Measurements from ENCODE around the gene RERGL. TPM values are rescaled to one million over a fixed set of nuclear protein-coding genes. Genes with fewer than 3 reads are reported as not detected.
"Not testable (repeated sequence)": the region's sequence is repeated elsewhere in the genome, so short reads cannot be mapped to it uniquely, and the experiment has no call there.

RERGL gene
- total and polyA plus RNA-seq, 2 experiments from 2014 or later: 0.74 TPM; not detected in 1

DNA sequence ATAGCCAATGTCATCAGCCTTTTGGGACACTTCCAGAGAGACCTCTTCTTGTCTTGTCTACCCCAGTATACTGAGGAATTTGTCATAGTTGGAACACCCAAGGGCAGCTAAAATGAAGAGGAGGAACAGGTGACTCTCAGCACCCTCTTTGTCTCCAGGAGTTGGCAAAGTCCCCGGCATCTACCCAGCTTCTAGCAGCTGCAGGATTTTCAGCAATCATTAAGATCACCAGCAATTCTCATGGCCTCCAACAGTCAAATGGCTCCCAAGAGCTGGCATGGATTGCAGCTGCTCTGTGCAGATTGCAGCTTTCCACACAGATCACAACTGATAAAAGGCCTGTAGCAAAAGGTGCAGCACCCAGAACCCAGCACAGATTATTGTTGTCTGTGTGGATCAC is 32.9 kb downstream of the RERGL start:
- in situ Hi-C loops (cut with MboI): no loop called here
- Histone ChIP-seq H3K4me2 (ENCODE audit: unreplicated experiment) (no peak overlapping the region), H4K20me1 (ENCODE audit: insufficient read depth) (no peaks in the 10 kb centered on the region), H3K4me3 (no peak overlapping the region), H3K9me3 (ENCODE audit: low read depth) (no peaks in the 10 kb centered on the region), H3K79me2 (ENCODE audit: insufficient read depth) (no peaks in the 10 kb centered on the region), H3K9ac (no peak overlapping the region), H3F3A (ENCODE audit: insufficient read depth) (no peaks in the 10 kb centered on the region), H3K4me1 (ENCODE audit: insufficient read depth) (no peaks in the 10 kb centered on the region), H3K9me2 (ENCODE audit: insufficient read depth) (no peaks in the 10 kb centered on the region), H3K27ac (no peak overlapping the region), H2AFZ (no peak overlapping the region), H3K27me3 (replicated peaks; ENCODE audit: insufficient read depth) (no peaks in the 10 kb centered on the region), H3K36me3 (ENCODE audit: low read depth) (no peaks in the 10 kb centered on the region)
- 0 to 15% methylated on average over 1 of the region's 1 CpG for WGBS, 2 experiments (ENCODE audit: low coverage in 1 of 2, low lambda C conversion rate in 2 of 2, missing lambda C conversion rate in 2 of 2)
- no peak for DNase-seq
- TF ChIP-seq EZH2 (IDR thresholded peaks at IDR 0.05; ENCODE audit: insufficient read depth, poor library complexity, severe bottlenecking): no peak
- TF ChIP-seq EZH2phosphoT487 (IDR thresholded peaks at IDR 0.05; ENCODE audit: insufficient read depth, low read depth): no peak

DNA sequence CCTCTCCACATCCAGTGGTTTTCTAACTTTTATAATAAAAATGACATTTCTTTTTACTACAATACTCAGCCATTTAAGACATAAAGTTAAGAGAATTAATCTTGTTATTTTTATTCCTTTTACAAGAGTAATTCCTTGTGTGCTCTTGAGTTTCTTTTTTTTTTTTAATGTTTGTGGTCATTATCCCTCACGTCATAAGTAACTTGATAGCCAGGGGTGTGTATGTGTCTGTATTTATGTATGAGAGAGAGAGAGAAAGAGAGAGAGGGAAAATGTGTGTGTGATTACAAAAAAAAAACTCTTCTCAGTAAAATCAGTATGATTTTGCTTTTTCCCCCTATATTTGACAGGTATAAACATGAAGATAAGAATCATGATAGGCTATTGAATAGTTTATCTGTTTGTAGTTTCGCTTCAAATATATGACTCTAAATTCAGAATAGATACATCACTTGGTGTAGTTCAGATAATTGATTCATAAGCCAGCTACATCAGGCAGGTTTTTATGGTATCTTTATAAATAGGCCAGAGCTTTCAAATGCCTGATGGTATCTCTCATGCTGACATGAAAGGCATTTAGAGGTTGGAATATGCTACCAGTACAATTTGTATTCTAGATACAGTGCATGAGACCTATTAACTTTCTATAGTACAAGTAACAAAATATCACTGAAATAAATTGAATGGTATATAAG is 34.9 kb downstream of the RERGL start:
- H3F3A ChIP-seq (ENCODE audit: insufficient read depth): no peaks in the 10 kb centered on the region
- no peak overlapping the region for H3K4me3 ChIP-seq
- no peaks in the 10 kb centered on the region for H3K36me3 ChIP-seq (ENCODE audit: low read depth)
- TF ChIP-seq EZH2phosphoT487 (IDR thresholded peaks at IDR 0.05; ENCODE audit: insufficient read depth, low read depth): no peak
- TF ChIP-seq EZH2 (IDR thresholded peaks at IDR 0.05; ENCODE audit: insufficient read depth, poor library complexity, severe bottlenecking): no peak
- no peaks in the 10 kb centered on the region for H3K9me3 ChIP-seq (ENCODE audit: low read depth)
- no peaks in the 10 kb centered on the region for H3K4me1 ChIP-seq (ENCODE audit: insufficient read depth)
- no peak overlapping the region for H3K9ac ChIP-seq
- H3K4me2 ChIP-seq (ENCODE audit: unreplicated experiment): no peak overlapping the region
- no peak for DNase-seq
- no peaks in the 10 kb centered on the region for H3K9me2 ChIP-seq (ENCODE audit: insufficient read depth)
- H3K27me3 ChIP-seq (replicated peaks; ENCODE audit: insufficient read depth): no peaks in the 10 kb centered on the region
- in situ Hi-C loops (cut with MboI): no loop called here
- 8 to 15% methylated on average over 2 of the region's 2 CpGs for WGBS, 2 experiments (ENCODE audit: low coverage in 1 of 2, low lambda C conversion rate in 2 of 2, missing lambda C conversion rate in 2 of 2)
- H2AFZ ChIP-seq: no peak overlapping the region
- no peaks in the 10 kb centered on the region for H4K20me1 ChIP-seq (ENCODE audit: insufficient read depth)
- no peak overlapping the region for H3K27ac ChIP-seq
- no peaks in the 10 kb centered on the region for H3K79me2 ChIP-seq (ENCODE audit: insufficient read depth)

DNA sequence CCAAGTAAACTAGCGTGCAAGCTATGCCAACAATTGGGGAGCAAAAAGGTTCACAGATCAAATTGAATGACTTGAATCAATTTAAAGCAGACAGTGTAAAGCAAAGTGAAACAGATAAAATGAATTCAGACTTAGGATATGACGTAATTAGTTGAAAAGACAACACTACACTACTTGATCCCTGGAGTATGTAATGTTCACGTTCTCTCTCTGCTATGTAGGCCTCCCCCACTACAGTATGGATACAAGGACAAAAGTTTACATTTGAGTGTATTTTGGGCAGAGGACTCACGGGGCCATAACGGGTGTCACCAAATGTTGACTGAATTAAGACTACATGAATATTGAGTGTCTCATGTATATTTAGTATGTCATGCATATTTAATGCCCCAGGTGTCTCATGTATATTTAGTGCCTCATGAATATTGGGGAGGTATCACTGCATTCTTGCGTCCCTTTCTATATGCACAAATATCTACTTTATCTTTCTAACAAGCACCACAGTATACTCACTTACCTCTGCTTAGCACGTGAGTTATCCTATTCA is 44.5 kb downstream of the RERGL start:
- Histone ChIP-seq H3K9me2 (ENCODE audit: insufficient read depth) (no peaks in the 10 kb centered on the region), H4K20me1 (ENCODE audit: insufficient read depth) (no peaks in the 10 kb centered on the region), H3K9me3 (ENCODE audit: low read depth) (no peaks in the 10 kb centered on the region), H3K27ac (no peak overlapping the region), H3F3A (ENCODE audit: insufficient read depth) (no peaks in the 10 kb centered on the region), H3K79me2 (ENCODE audit: insufficient read depth) (no peaks in the 10 kb centered on the region), H3K27me3 (replicated peaks; ENCODE audit: insufficient read depth) (no peaks in the 10 kb centered on the region), H3K36me3 (ENCODE audit: low read depth) (no peaks in the 10 kb centered on the region), H3K4me1 (ENCODE audit: insufficient read depth) (no peaks in the 10 kb centered on the region), H3K4me3 (no peak overlapping the region), H2AFZ (no peak overlapping the region), H3K9ac (no peak overlapping the region), H3K4me2 (ENCODE audit: unreplicated experiment) (no peak overlapping the region)
- DNase-seq: no peak
- no peak for TF ChIP-seq EZH2phosphoT487 (IDR thresholded peaks at IDR 0.05; ENCODE audit: insufficient read depth, low read depth)
- TF ChIP-seq EZH2 (IDR thresholded peaks at IDR 0.05; ENCODE audit: insufficient read depth, poor library complexity, severe bottlenecking): no peak
- 25 to 27% methylated on average over 7 of the region's 7 CpGs for WGBS, 2 experiments (ENCODE audit: low coverage in 1 of 2, low lambda C conversion rate in 2 of 2, missing lambda C conversion rate in 2 of 2)
- in situ Hi-C loops (cut with MboI): no loop called here

DNA sequence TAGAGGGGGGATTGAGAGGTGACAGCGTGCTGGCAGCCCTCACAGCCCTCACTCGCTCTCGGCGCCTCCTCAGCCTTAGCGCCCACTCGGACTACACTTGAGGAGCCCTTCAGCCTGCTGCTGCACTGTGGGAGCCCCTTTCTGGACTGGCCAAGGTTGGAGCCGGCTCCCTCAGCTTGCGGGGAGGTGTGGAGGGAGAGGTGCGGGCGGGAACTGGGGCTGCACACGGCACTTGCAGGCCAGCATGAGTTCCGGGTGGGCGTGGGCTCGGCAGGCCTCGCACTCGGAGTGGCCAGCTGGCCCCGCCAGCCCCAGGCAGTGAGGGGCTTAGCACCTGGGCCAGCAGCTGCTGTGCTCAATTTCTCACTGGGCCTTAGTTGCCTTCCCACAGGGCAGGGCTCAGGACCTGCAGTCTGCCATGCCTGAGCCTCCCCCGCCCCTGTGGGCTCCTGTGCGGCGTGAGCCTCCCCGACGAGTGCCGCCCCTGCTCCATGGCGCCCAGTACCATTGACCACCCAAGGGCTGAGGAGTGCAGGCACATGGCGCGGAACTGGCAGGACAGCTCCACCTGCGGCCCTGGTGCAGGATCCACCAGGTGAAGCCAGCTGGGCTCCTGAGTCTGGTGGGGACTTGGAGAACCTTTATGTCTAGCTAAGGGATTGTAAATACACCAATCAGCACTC is 49.8 kb downstream of the RERGL start:
- H4K20me1 ChIP-seq (ENCODE audit: insufficient read depth); H3K4me3 ChIP-seq; H3K4me1 ChIP-seq (ENCODE audit: insufficient read depth); H3F3A ChIP-seq (ENCODE audit: insufficient read depth); H3K9ac ChIP-seq; H3K4me2 ChIP-seq (ENCODE audit: unreplicated experiment); in situ Hi-C loops (cut with MboI); H3K27me3 ChIP-seq (replicated peaks; ENCODE audit: insufficient read depth); H3K79me2 ChIP-seq (ENCODE audit: insufficient read depth); H3K9me2 ChIP-seq (ENCODE audit: insufficient read depth); H3K9me3 ChIP-seq (ENCODE audit: low read depth); H3K36me3 ChIP-seq (ENCODE audit: low read depth); DNase-seq; H2AFZ ChIP-seq; H3K27ac ChIP-seq: not testable (repeated sequence)
- WGBS, 2 experiments (ENCODE audit: low coverage in 1 of 2, low lambda C conversion rate in 2 of 2, missing lambda C conversion rate in 2 of 2): 69 to 75% methylated on average over 23 to 27 of the region's 27 CpGs

Other genes starting within 250 kb of the RERGL start
- not detected in 2 replicates for gene PIK3C2G, start 171.3 kb upstream of the RERGL start, total RNA-seq (2014; rRNA removed; shearing (Covaris generic))
- not detected in 2 replicates for gene PIK3C2G, start 171.3 kb upstream of the RERGL start, polyA plus RNA-seq (2016; fragmentation: Nextera tagmentation; extraction: Ambion mirVana)

All from GM23248 (cell line).